ENCODE measurements around the gene KRT15.

Gene KRT15

GRCh38 chr17:41523787-41524186, 5.1 kb upstream of the KRT15 start:
- DNase-seq, result no peak

- no peak for DNase-seq
These were observed 4.5 kb upstream of the KRT15 start for GRCh38 chr17:41523225-41523593.

GRCh38 chr17:41522301-41523224, 3.9 kb upstream of the KRT15 start:
- no peak for DNase-seq

GRCh38 chr17:41521574-41522261, 3.0 kb upstream of the KRT15 start:
- peak; percentile 19 for DNase-seq

- DNase-seq, result peak; percentile 40
These were observed 2.3 kb upstream of the KRT15 start for GRCh38 chr17:41520821-41521521.

- DNase-seq, result no peak
These were observed 973 bp upstream of the KRT15 start for GRCh38 chr17:41519501-41520224.

GRCh38 chr17:41518031-41518430, 659 bp downstream of the KRT15 start:
- DNase-seq, result no peak

- no peak for DNase-seq
These were observed 1.8 kb downstream of the KRT15 start for GRCh38 chr17:41516830-41517283.

- no peak for DNase-seq
These were observed 2.4 kb downstream of the KRT15 start for GRCh38 chr17:41516147-41516829.

GRCh38 chr17:41513168-41513547, 5.5 kb downstream of the KRT15 start:
- DNase-seq, result no peak

GRCh38 chr17:41512546-41513167, 6.0 kb downstream of the KRT15 start:
- peak; percentile 60 for DNase-seq

- no peak for DNase-seq
These were observed 7.0 kb downstream of the KRT15 start for GRCh38 chr17:41511716-41512115.

- peak; percentile 89 for DNase-seq
These were observed 7.6 kb downstream of the KRT15 start for GRCh38 chr17:41511116-41511515.

GRCh38 chr17:41510251-41511065, 8.2 kb downstream of the KRT15 start:
- no peak for DNase-seq

- DNase-seq, result no peak
These were observed 11.3 kb downstream of the KRT15 start for GRCh38 chr17:41507315-41507880.

- peak; percentile 69 for DNase-seq
These were observed 12.6 kb downstream of the KRT15 start for GRCh38 chr17:41505809-41506767.

GRCh38 chr17:41505007-41505808, 13.5 kb downstream of the KRT15 start, which contains the start of gene KRT13:
Gene KRT13, minus strand, starts transcription at chr17:41505612. Its CDS starts 62 bp downstream, at chr17:41505550.
- peak; percentile 69 for DNase-seq
